Natural killer cell treated with Interleukin-12 subunit alpha and Interleukin-12 subunit beta and Interleukin-15 and Interleukin-18, amount 100 ng/mL, for 72 hours (primary cell): ENCODE results near the gene PRKAR2B. TPM values are rescaled to one million over a fixed set of nuclear protein-coding genes. Genes with fewer than 3 reads are reported as not detected.
"Not testable (repeated sequence)": the region's sequence is repeated elsewhere in the genome, so short reads cannot be mapped to it uniquely, and the experiment has no call there.

ENCODE experiments used
- ATAC-seq, 2 donors: fragments of 150-1000 bp; cut with Tn5 transposase in 1 of 2; sonication (Bioruptor Pico), chemical (Tn5 transposase) in 1 of 2; 2 replicates each; pipeline ENCODE4 v1.10.0; 2021
- DNase-seq: peaks from one replicate; pipeline ENCODE4 v3.0.0; 2022; ENCODE audit warnings: low spot score
- H3K27ac Mint-ChIP-seq, 2 donors: 1 replicate in 1 of 2; 2 replicates in 1 of 2; pipeline ENCODE4 v1.8.0; 2022; ENCODE audit warnings: mixed read lengths in 2 of 2, mild to moderate bottlenecking in 1 of 2, moderate library complexity in 1 of 2
- H3K27me3 Mint-ChIP-seq, 2 donors: 1 replicate in 1 of 2; 2 replicates in 1 of 2; pipeline ENCODE4 v1.8.0; 2022; ENCODE audit warnings: mixed read lengths in 2 of 2
- H3K36me3 Mint-ChIP-seq: one replicate; pipeline ENCODE4 v1.8.0; 2022; ENCODE audit warnings: mixed read lengths
- H3K4me1 Mint-ChIP-seq, 2 donors: 1 replicate in 1 of 2; 2 replicates in 1 of 2; pipeline ENCODE4 v1.8.0; 2022; ENCODE audit warnings: low read depth in 2 of 2, mixed read lengths in 2 of 2, mild to moderate bottlenecking in 1 of 2
- H3K4me3 Mint-ChIP-seq: one replicate; pipeline ENCODE4 v1.8.0; 2022; ENCODE audit warnings: mixed read lengths
- H3K9me3 Mint-ChIP-seq: 2 replicates; pipeline ENCODE4 v1.8.0; 2022; ENCODE audit warnings: mixed read lengths
- total RNA-seq, 2 donors: library from RNA; stranded (reverse); gene quantifications; one replicate each; pipeline ENCODE4 v1.2.3, GENCODE V29; 2022

PRKAR2B gene
- total RNA-seq, 2 donors from 2014 or later, result 0.57 to 4.7 TPM

GRCh38 chr7:107089627-107090026 is 45.1 kb downstream of the PRKAR2B start:
- Mint-ChIP-seq H3K27ac (no peak overlapping the region), H3K4me3 (no peak overlapping the region), H3K4me1 (no peaks in the 10 kb centered on the region), H3K27me3 (peaks cover 6 to 11% of the 10 kb centered on the region in 2 donors), H3K36me3 (no peaks in the 10 kb centered on the region), H3K9me3 (no peaks in the 10 kb centered on the region)
- DNase-seq, result no peak
- ATAC-seq, result no peak

- Mint-ChIP-seq H3K4me3 (no peak overlapping the region), H3K4me1 (no peaks in the 10 kb centered on the region), H3K27ac (no peak overlapping the region), H3K36me3 (no peaks in the 10 kb centered on the region), H3K9me3 (no peaks in the 10 kb centered on the region), H3K27me3 (peaks cover 3 to 14% of the 10 kb centered on the region in 2 donors)
- DNase-seq (no peak), ATAC-seq (no peak)
Observed at GRCh38 chr7:107090457-107090856, 46.0 kb downstream of the PRKAR2B start.

DNA sequence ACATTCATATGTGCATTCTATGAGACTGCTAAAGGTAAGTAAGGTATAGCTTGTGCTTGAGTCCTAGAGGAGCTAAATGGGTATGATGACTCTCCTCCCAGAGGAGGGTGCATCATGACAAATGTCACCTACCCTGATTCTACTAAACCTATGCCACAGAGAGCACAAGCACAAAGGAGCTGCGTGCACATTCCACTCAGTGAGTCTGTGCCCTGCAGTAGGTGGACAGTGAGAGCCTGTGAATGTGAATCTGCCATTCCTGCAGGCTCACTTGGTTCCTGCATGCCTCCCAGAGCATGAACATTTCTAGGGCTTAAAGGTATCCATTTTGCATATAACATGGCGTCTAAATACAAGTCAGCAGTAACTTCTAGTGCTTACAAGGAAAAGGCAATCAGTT is 46.8 kb downstream of the PRKAR2B start:
- H3K4me1 Mint-ChIP-seq, result no peaks in the 10 kb centered on the region
- no peaks in the 10 kb centered on the region for H3K9me3 Mint-ChIP-seq
- no peak overlapping the region for H3K4me3 Mint-ChIP-seq

GRCh38 chr7:107093671-107094070 is 49.2 kb downstream of the PRKAR2B start:
- not testable (repeated sequence) for H3K4me3 Mint-ChIP-seq, H3K9me3 Mint-ChIP-seq, H3K27ac Mint-ChIP-seq, DNase-seq, H3K36me3 Mint-ChIP-seq, H3K4me1 Mint-ChIP-seq, ATAC-seq
- peaks cover 8 to 24% of the 10 kb centered on the region in 2 donors for H3K27me3 Mint-ChIP-seq

More for the DNA sequence above, 46.8 kb downstream of the PRKAR2B start:
- Mint-ChIP-seq H3K36me3 (no peaks in the 10 kb centered on the region), H3K27me3 (peaks cover 4 to 18% of the 10 kb centered on the region in 2 donors), H3K27ac (no peak overlapping the region)
- DNase-seq, result no peak
- peak in 1 of 2 donors; percentile 24 for ATAC-seq

DNA sequence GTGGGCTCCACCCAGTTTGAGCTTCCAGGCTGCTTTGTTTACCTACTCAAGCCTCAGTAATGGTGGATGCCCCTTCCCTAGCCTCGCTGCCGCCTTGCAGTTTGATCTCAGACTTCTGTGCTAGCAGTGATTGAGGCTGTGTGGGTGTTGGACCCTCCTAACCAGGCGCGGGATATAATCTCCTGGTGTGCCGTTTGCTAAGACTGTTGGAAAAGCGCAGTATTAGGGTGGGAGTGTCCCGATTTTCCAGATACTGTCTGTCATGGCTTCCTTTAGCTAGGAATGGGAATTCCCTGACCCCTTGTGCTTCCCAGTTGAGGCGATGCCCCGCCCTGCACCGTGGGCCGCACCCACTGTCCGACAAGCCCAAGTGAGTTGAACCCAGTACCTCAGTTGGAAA is 54.6 kb downstream of the PRKAR2B start:
- not testable (repeated sequence) for DNase-seq, H3K4me1 Mint-ChIP-seq, H3K27ac Mint-ChIP-seq, H3K36me3 Mint-ChIP-seq, H3K4me3 Mint-ChIP-seq, H3K9me3 Mint-ChIP-seq, ATAC-seq
- H3K27me3 Mint-ChIP-seq, result peaks cover 8 to 25% of the 10 kb centered on the region in 2 donors

DNA sequence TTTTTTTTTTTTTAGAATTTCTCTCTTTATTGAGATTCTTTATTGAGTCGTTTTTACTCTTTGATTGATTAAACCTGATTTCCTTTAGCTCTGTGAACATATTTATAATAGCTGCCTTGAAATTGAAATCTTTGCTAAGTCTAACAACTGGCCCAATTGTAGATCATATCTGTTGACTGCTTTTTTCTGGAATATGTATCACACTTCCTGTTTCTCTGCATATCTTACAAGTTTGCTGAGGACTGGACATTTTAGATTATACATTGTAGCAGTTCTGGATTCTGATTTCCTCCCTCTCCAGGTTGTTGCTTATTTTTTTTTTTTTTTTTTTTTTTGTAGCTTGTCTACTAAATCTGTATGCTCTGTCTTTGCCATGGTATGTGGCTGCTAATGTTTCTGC is 56.3 kb downstream of the PRKAR2B start:
- H3K4me3 Mint-ChIP-seq, result no peak overlapping the region
- peaks cover 8 to 17% of the 10 kb centered on the region in 2 donors for H3K27me3 Mint-ChIP-seq
- H3K4me1 Mint-ChIP-seq, result peaks cover 4 to 6% of the 10 kb centered on the region in 2 donors
- no peak overlapping the region for H3K27ac Mint-ChIP-seq
- ATAC-seq (no peak), DNase-seq (no peak)
- no peaks in the 10 kb centered on the region for H3K36me3 Mint-ChIP-seq
- H3K9me3 Mint-ChIP-seq, result peaks cover 4% of the 10 kb centered on the region

GRCh38 chr7:107103369-107103768 is 58.9 kb downstream of the PRKAR2B start:
- H3K27ac Mint-ChIP-seq, result peak overlapping the region in 1 of 2 donors; percentile 83
- peaks cover 4 to 6% of the 10 kb centered on the region in 2 donors for H3K4me1 Mint-ChIP-seq
- no peaks in the 10 kb centered on the region for H3K36me3 Mint-ChIP-seq
- peak overlapping the region; percentile 57 for H3K4me3 Mint-ChIP-seq
- peaks cover 4% of the 10 kb centered on the region for H3K9me3 Mint-ChIP-seq
- DNase-seq (no peak), ATAC-seq (peak; percentile 90 to 95)
- peaks cover 2 to 7% of the 10 kb centered on the region in 2 donors for H3K27me3 Mint-ChIP-seq

- H3K27me3 Mint-ChIP-seq, result peaks cover 2 to 7% of the 10 kb centered on the region in 2 donors
- DNase-seq (no peak), ATAC-seq (no peak)
- H3K36me3 Mint-ChIP-seq, result no peaks in the 10 kb centered on the region
- H3K4me3 Mint-ChIP-seq, result no peak overlapping the region
- H3K27ac Mint-ChIP-seq, result peak overlapping the region in 1 of 2 donors; percentile 10
- peaks cover 3% of the 10 kb centered on the region for H3K9me3 Mint-ChIP-seq
- peaks cover 4 to 6% of the 10 kb centered on the region in 2 donors for H3K4me1 Mint-ChIP-seq
Observed at GRCh38 chr7:107104801-107105200, 60.3 kb downstream of the PRKAR2B start.

DNA sequence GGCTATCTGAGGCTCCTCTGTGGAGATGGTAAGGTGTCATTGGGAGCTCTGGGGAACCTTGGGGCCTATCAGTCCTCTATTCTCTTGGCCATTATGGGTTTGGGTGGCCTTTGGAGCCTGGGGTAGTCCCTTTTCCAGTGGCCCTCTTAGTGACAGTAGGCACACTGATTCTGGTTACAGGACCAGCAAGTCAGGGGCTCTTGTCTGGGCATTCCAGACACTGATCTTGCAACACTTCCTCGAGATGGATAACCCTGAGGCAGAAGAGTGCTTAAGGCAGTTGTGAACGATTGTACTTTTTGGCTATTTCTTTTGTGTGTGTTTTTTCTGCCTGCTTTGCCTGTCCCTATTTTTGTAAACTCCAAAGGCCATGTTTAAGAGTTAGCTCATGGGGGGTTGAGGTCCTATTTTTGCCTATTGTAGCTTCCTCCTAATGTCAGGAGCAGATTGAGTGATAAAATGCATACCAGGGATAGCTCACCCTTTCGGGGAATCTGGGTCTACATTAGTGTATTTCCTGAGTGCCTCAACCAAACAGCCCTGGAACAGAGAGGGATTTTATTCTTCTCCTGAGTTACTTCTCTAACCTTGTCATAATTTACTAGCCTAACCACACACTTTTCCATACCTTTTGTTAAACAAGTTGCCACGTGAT is 61.2 kb downstream of the PRKAR2B start:
- Mint-ChIP-seq H3K4me1 (peaks cover 4 to 6% of the 10 kb centered on the region in 2 donors), H3K27me3 (peaks cover 2 to 7% of the 10 kb centered on the region in 2 donors), H3K4me3 (no peak overlapping the region), H3K27ac (no peak overlapping the region), H3K9me3 (no peaks in the 10 kb centered on the region), H3K36me3 (no peaks in the 10 kb centered on the region)
- DNase-seq (no peak), ATAC-seq (no peak)

GRCh38 chr7:107108793-107109371 is 64.4 kb downstream of the PRKAR2B start:
- no peaks in the 10 kb centered on the region for H3K4me1 Mint-ChIP-seq
- no peak for DNase-seq
- no peaks in the 10 kb centered on the region for H3K27me3 Mint-ChIP-seq
- H3K4me3 Mint-ChIP-seq, result no peak overlapping the region
- no peaks in the 10 kb centered on the region for H3K9me3 Mint-ChIP-seq
- no peaks in the 10 kb centered on the region for H3K36me3 Mint-ChIP-seq
- ATAC-seq, result peak in 1 of 2 donors; percentile 20
- no peak overlapping the region for H3K27ac Mint-ChIP-seq

- no peak overlapping the region for H3K4me3 Mint-ChIP-seq
- no peaks in the 10 kb centered on the region for H3K27me3 Mint-ChIP-seq
- ATAC-seq (no peak), DNase-seq (no peak)
- H3K4me1 Mint-ChIP-seq, result no peaks in the 10 kb centered on the region
- no peak overlapping the region for H3K27ac Mint-ChIP-seq
- no peaks in the 10 kb centered on the region for H3K36me3 Mint-ChIP-seq
- H3K9me3 Mint-ChIP-seq, result no peaks in the 10 kb centered on the region
Observed at GRCh38 chr7:107109955-107110354, 65.5 kb downstream of the PRKAR2B start.

DNA sequence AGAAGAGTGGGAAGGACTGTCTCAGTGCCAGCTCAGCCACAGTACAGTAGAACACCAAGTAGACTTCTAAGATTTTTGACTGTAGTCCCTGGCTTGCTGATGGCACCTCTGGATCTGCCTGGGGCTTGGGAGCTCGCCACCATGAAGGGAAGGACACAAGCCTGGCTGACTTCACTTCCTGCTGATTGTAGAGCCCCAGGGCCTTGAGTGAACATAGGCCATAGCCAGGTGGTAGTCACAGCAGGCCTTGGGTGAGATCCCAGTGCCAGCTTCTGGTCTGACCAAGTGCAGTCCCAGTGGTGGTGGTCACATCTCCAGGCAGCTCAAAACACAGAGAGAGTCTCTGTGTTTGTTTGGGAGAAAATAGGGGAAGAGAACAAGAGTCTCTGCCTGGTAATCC is 66.7 kb downstream of the PRKAR2B start:
- ATAC-seq (peak in 1 of 2 donors; percentile 13), DNase-seq (no peak)
- H3K4me1 Mint-ChIP-seq, result no peaks in the 10 kb centered on the region
- H3K27me3 Mint-ChIP-seq, result no peaks in the 10 kb centered on the region
- no peaks in the 10 kb centered on the region for H3K36me3 Mint-ChIP-seq
- H3K4me3 Mint-ChIP-seq, result no peak overlapping the region
- no peak overlapping the region for H3K27ac Mint-ChIP-seq
- no peaks in the 10 kb centered on the region for H3K9me3 Mint-ChIP-seq

DNA sequence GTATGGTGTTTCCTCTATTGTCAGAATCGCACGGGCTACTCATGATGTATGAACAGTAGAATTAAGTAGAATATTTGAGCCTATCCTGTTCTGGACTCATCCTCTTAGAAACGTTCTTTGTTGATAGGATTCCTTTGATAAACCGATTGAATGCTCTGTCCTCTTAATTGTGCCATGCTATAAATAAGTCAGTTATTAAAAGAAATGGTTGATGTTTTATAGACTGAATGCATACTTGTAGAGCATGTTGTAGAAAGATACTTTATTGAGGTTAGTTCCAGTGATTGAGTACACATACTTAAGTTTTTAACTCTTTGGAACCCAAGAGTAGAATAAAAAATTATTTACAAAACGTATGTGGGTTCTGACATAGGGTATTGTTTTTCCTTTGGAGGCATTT is 69.4 kb downstream of the PRKAR2B start:
- H3K9me3 Mint-ChIP-seq, result no peaks in the 10 kb centered on the region
- H3K27ac Mint-ChIP-seq, result no peak overlapping the region
- H3K36me3 Mint-ChIP-seq, result no peaks in the 10 kb centered on the region
- H3K4me3 Mint-ChIP-seq, result no peak overlapping the region
- H3K4me1 Mint-ChIP-seq, result peaks cover 3% of the 10 kb centered on the region in 2 donors
- ATAC-seq, result no peak
- peaks cover 0 to 5% of the 10 kb centered on the region in 2 donors for H3K27me3 Mint-ChIP-seq
- no peak for DNase-seq

GRCh38 chr7:107115114-107115513 is 70.6 kb downstream of the PRKAR2B start:
- Mint-ChIP-seq H3K4me3 (no peak overlapping the region), H3K9me3 (no peaks in the 10 kb centered on the region), H3K27ac (no peak overlapping the region), H3K4me1 (peaks cover 3% of the 10 kb centered on the region in 2 donors), H3K36me3 (no peaks in the 10 kb centered on the region), H3K27me3 (peaks cover 0 to 5% of the 10 kb centered on the region in 2 donors)
- ATAC-seq, result no peak
- no peak for DNase-seq
